Retinal pigment epithelial cell (primary cell): ENCODE data around the gene RAB43.

Experiments used
- DNase-seq: peaks from one replicate; pipeline ENCODE4 v3.0.0-alpha.2; 2010; ENCODE audit warnings: low read depth
- H3K4me3 ChIP-seq: 2 replicates; pipeline ENCODE4 v1.5.1; 2011; ENCODE audit warnings: mild to moderate bottlenecking, low read length, control low read depth, moderate library complexity
- CTCF ChIP-seq: conservative IDR thresholded peaks from 2 replicates; pipeline ENCODE4 v1.5.1; 2011; ENCODE audit warnings: low read depth, low read length, control low read depth, inconsistent platforms

RAB43 gene

GRCh38 chr3:129128357-129129155 is 7.0 kb upstream of the RAB43 start:
- no peak for DNase-seq
- TF ChIP-seq CTCF: no peak
- H3K4me3 ChIP-seq: no peak overlapping the region

GRCh38 chr3:129126726-129127280 is 5.2 kb upstream of the RAB43 start:
- no peak for TF ChIP-seq CTCF
- H3K4me3 ChIP-seq: no peak overlapping the region
- DNase-seq: no peak

- no peak for TF ChIP-seq CTCF
- DNase-seq: no peak
- H3K4me3 ChIP-seq: no peak overlapping the region
Observed at GRCh38 chr3:129123314-129124060, 1.9 kb upstream of the RAB43 start.

GRCh38 chr3:129122412-129123011 is 908 bp upstream of the RAB43 start:
- no peak for DNase-seq
- no peak for TF ChIP-seq CTCF
- peak overlapping the region; percentile 65 for H3K4me3 ChIP-seq

GRCh38 chr3:129121016-129121791 is 400 bp downstream of the RAB43 start:
- peak overlapping the region; percentile 83 for H3K4me3 ChIP-seq
- TF ChIP-seq CTCF: no peak
- peak; percentile 1 for DNase-seq

GRCh38 chr3:129120254-129121004 is 1.2 kb downstream of the RAB43 start:
- H3K4me3 ChIP-seq: peak overlapping the region; percentile 83
- TF ChIP-seq CTCF: peak; percentile 32
- peak; percentile 16 for DNase-seq
